Activated T-helper 2 cell treated with anti-CD3 and anti-CD28 coated beads, Interferon-gamma antibody, Interleukin-2, Interleukin-4, amounts not matched to agents 10 μg/mL and 5 μg/mL and 100 μg/mL, durations not matched to agents 14 hours and 24 hours and 36 hours (primary cell): ENCODE data around the gene PTPRN2. TPM values are rescaled to one million over a fixed set of nuclear protein-coding genes. Genes with fewer than 3 reads are reported as not detected.
"Not testable (repeated sequence)": the region's sequence is repeated elsewhere in the genome, so short reads cannot be mapped to it uniquely, and the experiment has no call there.

Experiments used
- DNase-seq: peaks from one replicate; pipeline ENCODE4 v3.0.0; 2021; ENCODE audit warnings: low spot score
- H3K27ac Mint-ChIP-seq: one replicate; pipeline ENCODE4 v1.8.0; 2021; ENCODE audit warnings: mixed read lengths
- H3K27me3 Mint-ChIP-seq: one replicate; pipeline ENCODE4 v1.8.0; 2021; ENCODE audit warnings: low read depth, mixed read lengths
- H3K36me3 Mint-ChIP-seq: one replicate; pipeline ENCODE4 v1.8.0; 2021; ENCODE audit warnings: low read depth, mixed read lengths
- H3K4me1 Mint-ChIP-seq: one replicate; pipeline ENCODE4 v1.8.0; 2021; ENCODE audit warnings: low read depth, mixed read lengths
- H3K4me3 Mint-ChIP-seq: one replicate; pipeline ENCODE4 v1.8.0; 2021; ENCODE audit warnings: low read depth, mild to moderate bottlenecking, moderate library complexity, mixed read lengths
- H3K9me3 Mint-ChIP-seq: one replicate; pipeline ENCODE4 v1.8.0; 2021; ENCODE audit warnings: mixed read lengths
- intact Hi-C: fragments of 100-400 bp; cut with micrococcal nuclease; formaldehyde crosslinking; loops from one replicate; pipeline ENCODE4 v1.15.1; 2023
- total RNA-seq: library from RNA; stranded (reverse); gene quantifications from 2 replicates; pipeline ENCODE4 v1.2.3, GENCODE V29; 2022

Gene PTPRN2
- total RNA-seq, 1 donor from 2014 or later: 1.3 TPM

DNA sequence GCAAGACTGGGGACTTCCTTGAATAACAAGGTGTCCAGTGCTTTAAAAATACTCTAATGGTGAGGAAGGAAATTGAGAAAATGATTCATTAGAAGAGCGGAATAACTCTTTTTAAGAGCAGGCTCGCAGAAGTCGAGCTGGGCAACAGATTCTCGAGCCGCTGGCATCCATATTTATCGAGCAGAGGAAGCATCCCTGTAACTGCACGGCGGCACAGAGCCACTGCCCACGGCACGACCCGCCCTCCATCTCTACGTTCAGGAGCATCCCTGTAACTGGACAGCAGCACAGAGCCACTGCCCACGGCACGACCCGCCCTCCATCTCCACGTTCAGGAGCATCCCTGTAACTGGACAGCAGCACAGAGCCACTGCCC, 334.0 kb downstream of the PTPRN2 start:
- H3K27me3 Mint-ChIP-seq, H3K36me3 Mint-ChIP-seq, H3K27ac Mint-ChIP-seq, intact Hi-C loops, DNase-seq, H3K4me3 Mint-ChIP-seq, H3K4me1 Mint-ChIP-seq: not testable (repeated sequence)
- peaks cover 20% of the 10 kb centered on the region for H3K9me3 Mint-ChIP-seq

DNA sequence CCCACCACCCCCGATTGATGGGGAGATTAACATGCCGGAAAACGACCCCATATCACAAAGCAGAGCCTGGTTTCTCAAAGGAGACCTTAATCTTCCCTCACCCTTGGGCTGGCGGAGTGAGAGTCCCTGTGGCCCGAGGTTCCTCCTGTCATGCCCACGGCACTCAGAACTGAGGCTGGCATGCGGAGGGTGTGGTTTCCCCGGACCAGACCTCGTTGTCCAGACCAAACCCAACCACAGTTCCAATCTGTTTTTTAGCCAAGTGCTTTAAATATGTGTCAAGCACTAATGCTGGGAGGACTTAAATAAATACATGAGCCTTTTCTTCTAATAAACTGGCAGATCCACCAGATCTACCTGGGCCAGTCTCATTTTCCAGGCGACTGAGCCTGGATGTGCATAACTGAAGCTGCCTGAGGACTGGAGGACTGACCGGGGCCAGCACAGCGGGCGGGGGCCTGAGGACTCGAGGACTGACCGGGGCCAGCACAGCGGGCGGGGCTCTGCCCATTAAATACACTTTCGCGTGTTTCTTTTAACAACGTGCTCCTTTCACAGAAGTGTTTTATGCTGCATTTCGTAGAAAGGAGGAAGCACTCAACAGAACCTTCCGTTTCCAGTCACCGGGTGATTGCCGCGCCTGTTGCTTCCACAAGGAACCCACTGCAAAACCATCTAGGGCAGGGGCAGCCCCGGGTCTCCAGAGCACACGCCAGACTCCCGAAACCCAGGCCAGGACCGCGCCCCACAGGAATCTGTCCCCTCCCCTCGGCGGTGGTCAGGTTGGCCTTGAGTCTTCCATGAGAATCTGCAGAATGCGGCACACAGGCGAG, 334.6 kb downstream of the PTPRN2 start:
- Mint-ChIP-seq H3K4me3 (no peak overlapping the region), H3K27ac (no peak overlapping the region), H3K9me3 (peaks cover 18% of the 10 kb centered on the region), H3K4me1 (no peaks in the 10 kb centered on the region), H3K27me3 (no peaks in the 10 kb centered on the region), H3K36me3 (no peaks in the 10 kb centered on the region)
- intact Hi-C loops: no loop called here
- no peak for DNase-seq

DNA sequence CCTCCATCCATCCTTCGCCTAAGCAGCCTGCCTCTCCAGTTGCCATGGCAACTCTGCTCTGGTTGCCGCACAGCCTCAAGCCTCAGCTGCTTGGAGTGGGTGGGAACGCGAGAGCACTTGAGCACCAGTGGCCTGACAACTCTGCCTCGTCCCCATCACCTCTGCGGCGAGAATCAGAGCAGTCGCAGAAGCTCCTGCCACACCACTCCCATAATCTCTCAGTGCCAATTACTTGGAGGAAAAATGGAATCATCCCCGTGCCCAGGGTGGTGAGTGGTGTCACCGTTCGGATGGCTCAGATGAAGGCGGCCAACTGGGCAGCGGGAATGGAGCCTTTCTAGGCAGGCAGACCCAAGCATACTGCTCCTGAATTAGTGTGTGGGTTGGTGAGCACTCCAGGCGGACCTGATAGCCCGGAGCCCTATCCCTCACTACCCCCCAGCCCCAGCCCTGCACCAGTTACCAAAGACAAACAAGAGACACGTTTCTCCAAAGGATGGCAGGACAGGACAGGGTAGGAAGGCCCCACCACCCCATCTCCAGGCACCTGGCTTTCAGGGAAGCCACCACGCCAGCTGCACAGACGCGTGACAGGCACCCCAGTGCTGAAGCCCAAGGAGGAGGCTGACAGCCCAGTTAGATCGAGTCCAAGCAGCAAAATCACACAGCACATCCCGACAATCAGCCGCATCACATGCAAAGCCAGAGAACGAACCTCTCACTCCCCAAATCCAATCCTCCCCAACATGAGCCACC, 335.4 kb downstream of the PTPRN2 start:
- H3K9me3 Mint-ChIP-seq: peaks cover 23% of the 10 kb centered on the region
- no peaks in the 10 kb centered on the region for H3K36me3 Mint-ChIP-seq
- no peaks in the 10 kb centered on the region for H3K4me1 Mint-ChIP-seq
- H3K27me3 Mint-ChIP-seq: no peaks in the 10 kb centered on the region
- H3K27ac Mint-ChIP-seq: no peak overlapping the region
- intact Hi-C loops: no loop called here
- H3K4me3 Mint-ChIP-seq: no peak overlapping the region
- DNase-seq: no peak

DNA sequence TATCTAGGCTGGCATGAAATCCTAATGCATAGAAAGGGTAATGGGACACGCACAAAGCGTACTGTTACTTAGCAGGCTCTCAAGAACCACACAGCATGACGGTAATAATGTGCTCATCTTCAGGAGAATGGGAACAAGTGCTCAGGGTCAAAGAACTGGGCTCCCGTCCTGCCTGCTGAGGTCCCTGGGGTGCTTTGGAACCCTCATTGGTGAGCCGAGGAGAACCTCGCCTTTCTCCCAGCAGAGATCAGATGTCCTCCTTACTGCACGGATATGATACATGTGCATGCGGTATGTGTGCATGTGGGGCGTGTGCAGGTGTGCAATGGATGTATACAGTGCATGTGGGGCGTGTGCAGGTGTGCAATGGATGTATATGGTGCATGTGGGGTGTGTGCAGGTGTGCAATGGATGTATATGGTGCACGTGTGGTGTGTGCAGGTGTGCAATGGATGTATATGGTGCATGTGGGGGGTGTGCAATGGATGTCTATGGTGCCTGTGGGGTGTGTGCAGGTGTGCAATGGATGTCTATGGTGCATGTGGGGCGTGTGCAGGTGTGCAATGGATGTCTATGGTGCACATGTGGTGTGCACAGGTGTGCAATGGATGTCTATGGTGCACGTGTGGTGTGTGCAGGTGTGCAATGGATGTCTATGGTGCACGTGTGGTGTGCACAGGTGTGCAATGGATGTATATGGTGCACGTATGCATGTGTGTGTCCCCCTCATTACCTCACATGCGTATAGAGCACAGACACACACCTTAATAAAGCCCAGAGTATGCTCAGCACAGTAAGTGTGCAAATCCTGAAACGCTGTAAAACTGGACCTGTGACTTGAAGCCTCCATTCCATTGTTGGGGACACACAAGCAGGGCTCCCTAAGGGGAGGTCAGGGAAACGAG, 336.3 kb downstream of the PTPRN2 start:
- no peaks in the 10 kb centered on the region for H3K27me3 Mint-ChIP-seq
- H3K27ac Mint-ChIP-seq: no peak overlapping the region
- H3K9me3 Mint-ChIP-seq: peaks cover 27% of the 10 kb centered on the region
- no peak for DNase-seq
- intact Hi-C loops: no loop called here
- no peak overlapping the region for H3K4me3 Mint-ChIP-seq
- H3K4me1 Mint-ChIP-seq: no peaks in the 10 kb centered on the region
- no peaks in the 10 kb centered on the region for H3K36me3 Mint-ChIP-seq

DNA sequence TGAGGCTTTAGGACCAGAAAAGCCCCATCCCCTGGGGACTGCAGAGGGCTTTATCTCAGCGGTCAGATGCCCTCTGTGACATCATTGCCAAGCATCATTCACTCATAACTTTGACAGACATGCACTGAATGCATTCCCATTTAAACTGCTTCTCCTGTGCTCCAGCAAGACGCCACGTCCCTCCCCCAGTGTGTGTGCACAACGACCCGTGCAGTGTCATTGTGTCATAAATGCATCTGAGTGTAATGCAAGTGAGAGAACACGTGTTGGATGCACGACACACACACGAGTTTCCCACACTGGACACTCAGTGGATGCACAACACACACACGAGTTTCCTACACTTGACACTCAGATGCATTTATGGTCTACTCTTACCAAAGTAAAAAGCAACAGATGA, 337.9 kb downstream of the PTPRN2 start:
- Mint-ChIP-seq H3K36me3 (no peaks in the 10 kb centered on the region), H3K4me1 (no peaks in the 10 kb centered on the region), H3K27me3 (no peaks in the 10 kb centered on the region), H3K9me3 (peaks cover 28% of the 10 kb centered on the region), H3K27ac (no peak overlapping the region), H3K4me3 (no peak overlapping the region)
- no peak for DNase-seq
- intact Hi-C loops: no loop called here

DNA sequence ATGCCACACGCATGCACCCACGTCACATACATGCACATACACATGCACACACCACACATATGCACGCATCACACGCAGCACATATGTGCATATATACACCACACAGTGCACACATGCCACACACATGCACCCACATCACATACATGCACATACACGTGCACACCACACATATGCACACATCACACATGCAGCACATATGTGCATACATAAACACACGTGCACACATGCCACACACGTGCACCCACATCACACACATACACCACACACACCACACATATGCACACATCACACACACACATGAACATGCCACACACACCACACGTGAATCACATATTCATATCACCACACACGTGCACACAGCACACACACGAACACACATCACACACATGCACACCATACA, 338.8 kb downstream of the PTPRN2 start:
- Mint-ChIP-seq H3K4me3 (no peak overlapping the region), H3K27ac (no peak overlapping the region), H3K9me3 (peaks cover 25% of the 10 kb centered on the region), H3K27me3 (no peaks in the 10 kb centered on the region), H3K36me3 (no peaks in the 10 kb centered on the region), H3K4me1 (no peaks in the 10 kb centered on the region)
- no peak for DNase-seq
- intact Hi-C loops: no loop called here

DNA sequence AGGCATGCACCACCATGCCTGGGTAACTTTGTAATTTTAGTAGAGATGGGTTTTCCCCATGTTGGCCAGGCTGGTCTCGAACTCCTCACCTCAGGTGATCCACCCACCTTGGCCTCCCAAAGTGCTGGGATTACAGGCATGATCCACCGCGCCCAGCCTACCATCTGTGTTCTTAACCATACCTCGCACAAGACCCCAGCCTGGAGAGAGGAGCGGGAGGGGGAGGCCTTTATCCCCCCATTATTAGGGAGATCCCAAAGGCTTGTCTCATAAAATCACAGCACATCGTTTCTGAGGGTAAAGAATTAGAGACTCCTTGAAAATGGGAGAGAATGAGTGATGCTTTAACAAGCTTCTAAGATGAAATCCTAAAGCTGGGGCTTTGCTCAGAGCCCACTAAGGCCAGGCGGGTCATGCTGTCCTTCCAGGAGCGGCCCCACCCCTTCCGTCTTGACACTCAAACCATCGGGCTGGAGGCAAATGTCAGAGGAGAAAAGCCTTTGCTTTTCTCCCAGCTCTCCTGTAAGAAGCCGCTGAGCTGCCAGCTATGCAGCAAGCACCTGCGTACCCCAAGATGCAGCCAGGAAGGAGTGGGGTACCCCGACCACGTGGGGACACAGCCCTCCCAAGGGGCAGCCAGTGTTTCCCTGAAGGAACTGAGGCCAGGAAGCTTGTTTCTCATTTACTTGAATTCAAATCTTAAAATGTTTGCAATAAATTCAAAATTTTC, 339.7 kb downstream of the PTPRN2 start:
- H3K27me3 Mint-ChIP-seq: no peaks in the 10 kb centered on the region
- peaks cover 25% of the 10 kb centered on the region for H3K9me3 Mint-ChIP-seq
- intact Hi-C loops: no loop called here
- no peaks in the 10 kb centered on the region for H3K4me1 Mint-ChIP-seq
- H3K4me3 Mint-ChIP-seq: no peak overlapping the region
- H3K36me3 Mint-ChIP-seq: no peaks in the 10 kb centered on the region
- no peak overlapping the region for H3K27ac Mint-ChIP-seq
- DNase-seq: no peak

DNA sequence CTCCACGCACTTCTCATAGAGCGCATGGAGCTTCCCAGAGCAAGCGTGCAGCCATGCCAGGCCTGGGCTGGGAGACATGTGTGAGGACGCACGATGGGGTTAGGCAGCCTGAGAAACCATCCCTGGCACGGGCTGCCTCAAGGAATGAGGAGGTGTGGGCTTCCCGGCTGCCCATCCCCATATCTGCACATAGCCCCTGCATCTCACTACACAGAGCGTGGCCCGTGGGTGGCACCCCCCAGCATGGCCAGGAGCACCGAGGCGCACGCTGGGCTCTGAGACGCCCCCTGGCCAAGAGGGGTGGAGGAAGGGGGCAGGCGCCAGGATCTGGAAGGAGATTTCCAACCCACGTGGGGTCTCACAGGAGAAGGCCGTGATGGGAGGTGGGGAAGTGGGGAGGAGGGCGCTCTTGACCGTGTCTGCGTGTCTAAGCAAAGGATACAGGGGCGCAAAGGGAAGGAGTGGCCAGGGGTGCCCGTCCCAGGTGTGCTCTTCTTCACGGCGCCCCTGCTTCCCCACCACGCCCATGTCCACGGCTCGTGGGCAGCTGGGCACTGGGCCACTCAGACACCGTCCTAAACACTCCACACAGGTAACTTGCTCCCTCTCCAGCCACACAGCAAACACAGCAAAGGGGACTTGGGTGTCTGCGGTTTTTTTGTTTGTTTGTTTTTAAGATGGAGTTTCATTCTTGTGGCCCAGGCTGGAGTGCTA, 340.5 kb downstream of the PTPRN2 start:
- peaks cover 25% of the 10 kb centered on the region for H3K9me3 Mint-ChIP-seq

DNA sequence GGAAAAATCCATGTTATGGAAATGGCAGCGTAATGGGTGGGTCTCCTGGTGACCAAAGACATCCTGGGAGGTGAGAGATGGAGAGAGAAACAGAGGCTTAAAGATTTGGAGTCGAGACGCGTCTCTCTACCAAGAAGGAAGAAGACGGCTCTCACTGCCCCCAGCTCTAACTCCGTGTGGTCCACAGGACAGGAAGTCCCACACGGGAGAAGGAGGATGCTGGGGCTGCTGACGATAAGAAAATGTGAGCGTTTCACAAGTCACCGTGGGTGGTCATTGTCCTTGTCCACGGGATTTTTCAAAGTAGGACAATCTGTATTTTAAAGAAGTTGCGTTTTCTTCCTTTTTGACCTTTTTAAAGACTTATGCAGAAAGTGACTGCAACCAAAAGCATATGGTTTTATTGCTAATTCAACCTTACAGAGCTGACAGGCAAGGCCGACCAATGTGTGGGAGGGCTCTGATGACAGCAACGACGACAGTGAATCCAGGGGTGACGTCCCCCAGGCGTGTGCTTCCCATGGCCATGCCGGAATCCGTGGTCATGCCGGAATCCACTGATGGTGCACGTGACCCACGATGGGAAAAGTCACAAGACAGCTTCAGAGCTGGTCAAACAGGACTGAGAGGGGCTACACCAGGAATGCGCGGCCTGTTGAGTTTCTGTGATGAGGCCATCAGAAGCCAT, 341.2 kb downstream of the PTPRN2 start:
- H3K27me3 Mint-ChIP-seq: no peaks in the 10 kb centered on the region
- no peaks in the 10 kb centered on the region for H3K4me1 Mint-ChIP-seq
- H3K27ac Mint-ChIP-seq: no peak overlapping the region
- H3K9me3 Mint-ChIP-seq: peaks cover 23% of the 10 kb centered on the region
- intact Hi-C loops: no loop called here
- DNase-seq: no peak
- H3K36me3 Mint-ChIP-seq: no peaks in the 10 kb centered on the region
- H3K4me3 Mint-ChIP-seq: no peak overlapping the region

More for the DNA sequence above, 340.5 kb downstream of the PTPRN2 start:
- H3K27ac Mint-ChIP-seq: no peak overlapping the region
- intact Hi-C loops: no loop called here
- no peak overlapping the region for H3K4me3 Mint-ChIP-seq
- no peaks in the 10 kb centered on the region for H3K36me3 Mint-ChIP-seq
- no peaks in the 10 kb centered on the region for H3K4me1 Mint-ChIP-seq
- no peaks in the 10 kb centered on the region for H3K27me3 Mint-ChIP-seq
- DNase-seq: no peak

DNA sequence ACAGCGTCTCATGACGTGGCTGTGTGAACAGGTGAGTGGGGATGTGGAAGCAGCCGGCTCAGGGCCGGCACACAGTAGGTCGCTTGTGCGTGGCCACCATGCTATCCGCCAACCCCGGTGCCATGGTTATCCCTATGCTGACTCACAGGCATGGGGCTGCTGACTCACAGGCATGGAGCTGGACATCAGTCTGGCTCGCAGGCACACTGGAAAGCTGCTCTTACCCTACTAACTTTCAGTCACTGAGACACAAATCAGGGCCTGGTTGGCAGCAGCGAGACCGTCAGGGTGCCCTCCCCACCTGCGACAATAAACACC, 341.9 kb downstream of the PTPRN2 start:
- H3K27me3 Mint-ChIP-seq: no peaks in the 10 kb centered on the region
- peaks cover 18% of the 10 kb centered on the region for H3K9me3 Mint-ChIP-seq
- H3K4me1 Mint-ChIP-seq: no peaks in the 10 kb centered on the region
- no peak overlapping the region for H3K4me3 Mint-ChIP-seq
- no peak overlapping the region for H3K27ac Mint-ChIP-seq
- DNase-seq: no peak
- intact Hi-C loops: no loop called here
- H3K36me3 Mint-ChIP-seq: no peaks in the 10 kb centered on the region

DNA sequence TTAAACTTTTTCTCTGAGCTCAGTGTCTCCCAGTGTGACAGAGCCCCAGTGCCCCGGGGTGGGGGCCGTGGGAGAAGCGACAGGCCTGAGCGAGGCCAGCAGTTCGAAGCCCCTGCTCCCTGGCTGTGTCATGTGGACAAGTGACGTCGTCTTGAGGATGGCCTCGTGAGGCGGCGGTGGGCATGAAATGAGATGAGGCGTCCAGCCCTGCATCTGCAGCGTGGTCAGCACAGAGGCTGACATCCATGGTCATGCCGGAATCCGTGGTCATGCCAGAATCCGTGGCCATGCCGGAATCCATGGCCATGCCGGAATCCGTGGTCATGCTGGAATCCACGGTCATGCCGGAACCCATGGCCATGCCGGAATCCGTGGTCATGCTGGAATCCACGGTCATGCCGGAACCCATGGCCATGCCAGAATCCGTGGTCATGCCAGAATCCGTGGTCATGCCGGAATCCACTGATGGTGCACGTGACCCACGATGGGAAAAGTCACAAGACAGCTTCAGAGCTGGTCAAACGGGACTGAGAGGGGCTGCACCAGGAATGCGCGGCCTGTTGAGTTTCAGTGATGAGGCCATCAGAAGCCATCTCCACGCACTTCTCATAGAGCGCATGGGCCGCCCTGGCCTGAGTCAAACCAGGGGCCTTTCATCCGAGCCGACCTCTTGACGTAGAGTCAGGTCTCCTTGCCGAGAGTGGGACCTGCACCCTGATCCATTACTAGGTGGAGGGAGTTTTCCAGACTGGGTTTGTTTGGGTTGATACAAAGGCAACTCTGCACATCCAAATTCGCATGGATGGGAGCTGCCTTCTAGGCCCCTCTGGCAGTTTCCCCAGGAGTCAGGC, 342.5 kb downstream of the PTPRN2 start:
- Mint-ChIP-seq H3K4me3 (no peak overlapping the region), H3K9me3 (peaks cover 13% of the 10 kb centered on the region), H3K27ac (no peak overlapping the region), H3K36me3 (no peaks in the 10 kb centered on the region), H3K27me3 (no peaks in the 10 kb centered on the region), H3K4me1 (no peaks in the 10 kb centered on the region)
- intact Hi-C loops: no loop called here
- DNase-seq: no peak
